Ectodermal cell (in vitro differentiated cells): Measurements from ENCODE around the gene ABCG4.
"Not testable (repeated sequence)": the region's sequence is repeated elsewhere in the genome, so short reads cannot be mapped to it uniquely, and the experiment has no call there.

Experiments used
- H3K27ac ChIP-seq: 2 replicates; pipeline ENCODE4 v1.7.0; 2013; ENCODE audit warnings: mild to moderate bottlenecking, low read depth, low read length; ENCODE audit not compliant: insufficient read depth, poor library complexity, severe bottlenecking
- H3K27me3 ChIP-seq: 2 replicates; pipeline ENCODE4 v1.7.0; 2013; ENCODE audit warnings: mild to moderate bottlenecking, low read length; ENCODE audit not compliant: insufficient read depth, control insufficient read depth, poor library complexity, severe bottlenecking
- H3K36me3 ChIP-seq: one replicate; pipeline ENCODE4 v1.7.0; 2013; ENCODE audit warnings: low read length; ENCODE audit not compliant: control insufficient read depth, insufficient read depth
- H3K4me1 ChIP-seq: one replicate; pipeline ENCODE4 v1.7.0; 2013; ENCODE audit warnings: low read length; ENCODE audit not compliant: control insufficient read depth, insufficient read depth
- H3K4me3 ChIP-seq: 2 replicates; pipeline ENCODE4 v1.7.0; 2013; ENCODE audit warnings: low read depth, low read length, control low read depth; ENCODE audit not compliant: insufficient read depth
- H3K9me3 ChIP-seq: 2 replicates; pipeline ENCODE4 v1.7.0; 2013; ENCODE audit warnings: mild to moderate bottlenecking, low read length, moderate library complexity; ENCODE audit not compliant: control insufficient read depth
- WGBS, 2 experiments: methylation state at CpG; one replicate each; pipeline ENCODE4 v1.1.7; 2013; ENCODE audit warnings: missing lambda C conversion rate in 2 of 2; 5-methylcytosine and 5-hydroxymethylcytosine counted together

Gene ABCG4

GRCh38 chr11:119191265-119191664 is 42.4 kb downstream of the ABCG4 start:
- H3K36me3 ChIP-seq, H3K4me1 ChIP-seq, H3K9me3 ChIP-seq, H3K27ac ChIP-seq, H3K27me3 ChIP-seq, H3K4me3 ChIP-seq: not testable (repeated sequence)
- 91 to 92% methylated on average over 14 of the region's 14 CpGs for WGBS, 2 experiments

DNA sequence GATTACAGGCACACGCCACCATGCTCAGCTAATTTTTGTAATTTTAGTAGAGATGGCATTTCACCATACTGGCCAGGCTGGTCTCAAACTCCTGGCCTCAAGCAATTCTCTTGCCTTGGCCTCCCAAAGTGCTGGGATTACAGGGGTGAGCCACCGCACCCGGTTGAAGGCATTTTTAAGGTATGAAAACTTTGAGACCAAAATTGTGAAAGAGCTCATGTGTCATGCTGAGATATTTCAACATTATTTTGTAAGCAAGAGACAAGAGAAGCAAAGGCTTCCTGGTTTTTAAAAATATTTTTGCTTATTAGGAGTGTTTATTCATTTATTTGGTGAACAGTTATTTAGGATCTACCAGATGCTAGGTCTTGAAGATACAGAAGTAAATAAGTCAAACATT is 43.3 kb downstream of the ABCG4 start:
- Histone ChIP-seq H3K4me3 (no peak overlapping the region), H3K27me3 (no peaks in the 10 kb centered on the region), H3K27ac (no peak overlapping the region), H3K4me1 (no peaks in the 10 kb centered on the region), H3K9me3 (no peaks in the 10 kb centered on the region), H3K36me3 (no peaks in the 10 kb centered on the region)
- WGBS, 2 experiments: 96% methylated on average over 3 of the region's 3 CpGs

- Histone ChIP-seq H3K4me3 (no peak overlapping the region), H3K4me1 (no peaks in the 10 kb centered on the region), H3K36me3 (no peaks in the 10 kb centered on the region), H3K27me3 (no peaks in the 10 kb centered on the region), H3K27ac (no peak overlapping the region), H3K9me3 (no peaks in the 10 kb centered on the region)
- 85 to 86% methylated on average over 5 of the region's 5 CpGs for WGBS, 2 experiments
Measured at GRCh38 chr11:119193001-119193400, 44.1 kb downstream of the ABCG4 start.

GRCh38 chr11:119193626-119194025 is 44.8 kb downstream of the ABCG4 start:
- no peaks in the 10 kb centered on the region for H3K9me3 ChIP-seq
- H3K27me3 ChIP-seq: no peaks in the 10 kb centered on the region
- no peak overlapping the region for H3K27ac ChIP-seq
- no peak overlapping the region for H3K4me3 ChIP-seq
- no peaks in the 10 kb centered on the region for H3K4me1 ChIP-seq
- WGBS, 2 experiments: 93 to 94% methylated on average over 10 of the region's 10 CpGs
- no peaks in the 10 kb centered on the region for H3K36me3 ChIP-seq

DNA sequence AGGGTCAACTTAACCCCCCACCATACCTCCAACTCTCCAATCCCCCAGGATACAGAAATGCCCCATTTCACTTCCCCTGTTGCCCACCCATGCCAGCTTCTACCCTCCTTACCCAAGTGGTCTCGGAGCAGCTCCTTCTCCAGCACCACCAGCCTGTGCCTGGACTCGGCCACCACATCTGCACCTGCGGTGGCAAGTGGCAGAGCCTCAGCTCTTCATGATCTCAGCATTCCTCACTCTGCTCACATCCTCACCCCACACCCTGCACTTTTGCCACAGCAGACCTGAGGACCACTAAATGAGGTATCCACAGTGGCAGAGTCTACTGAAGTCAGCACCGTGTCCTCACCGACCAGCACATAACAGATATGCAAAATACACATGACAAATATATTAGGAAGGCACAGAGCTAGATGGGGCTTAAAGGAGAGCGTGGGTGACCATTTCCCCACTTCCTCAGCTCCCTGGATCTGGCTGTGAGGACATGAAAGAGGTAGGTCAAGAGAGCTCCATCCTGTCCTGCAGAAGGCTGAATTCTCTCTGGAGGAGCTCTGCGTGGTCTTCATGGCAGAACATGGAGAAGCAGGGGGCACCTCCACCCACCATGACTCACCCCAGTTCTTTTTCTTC is 46.1 kb downstream of the ABCG4 start:
- Histone ChIP-seq H3K27me3 (no peaks in the 10 kb centered on the region), H3K4me1 (no peaks in the 10 kb centered on the region)
- WGBS, 2 experiments: 87 to 93% methylated on average over 7 of the region's 7 CpGs

DNA sequence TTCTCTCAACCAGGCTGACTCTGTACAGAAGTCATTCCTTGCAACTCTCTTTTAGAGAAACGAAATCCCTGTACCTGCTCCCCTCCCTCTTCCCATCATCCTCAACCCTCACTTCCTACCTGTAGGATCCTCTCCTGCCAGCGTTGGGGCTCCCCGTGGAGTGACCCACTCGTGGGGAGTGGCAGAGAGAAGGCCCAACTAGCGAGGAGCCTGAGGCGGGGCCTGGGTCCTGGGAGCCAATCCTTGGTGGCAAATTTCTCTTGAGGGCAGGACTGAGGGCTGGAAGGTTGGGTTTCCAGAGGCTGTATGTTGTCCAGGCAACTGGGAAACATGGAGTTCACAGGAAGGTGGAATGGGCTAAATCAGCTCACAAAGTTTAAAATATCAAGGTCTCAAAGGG is 46.8 kb downstream of the ABCG4 start:
- H3K9me3 ChIP-seq: no peaks in the 10 kb centered on the region
- no peak overlapping the region for H3K4me3 ChIP-seq
- H3K27ac ChIP-seq: no peak overlapping the region
- no peaks in the 10 kb centered on the region for H3K27me3 ChIP-seq
- no peaks in the 10 kb centered on the region for H3K36me3 ChIP-seq
- 32 to 39% methylated on average over 6 of the region's 6 CpGs for WGBS, 2 experiments
- H3K4me1 ChIP-seq: no peaks in the 10 kb centered on the region

More for the DNA sequence above, 46.1 kb downstream of the ABCG4 start:
- no peak overlapping the region for H3K27ac ChIP-seq
- no peak overlapping the region for H3K4me3 ChIP-seq
- no peaks in the 10 kb centered on the region for H3K9me3 ChIP-seq
- no peaks in the 10 kb centered on the region for H3K36me3 ChIP-seq

- H3K27ac ChIP-seq: no peak overlapping the region
- H3K4me1 ChIP-seq: no peaks in the 10 kb centered on the region
- 44% methylated on average over 5 of the region's 5 CpGs for WGBS, 2 experiments
- H3K4me3 ChIP-seq: no peak overlapping the region
- no peaks in the 10 kb centered on the region for H3K9me3 ChIP-seq
- no peaks in the 10 kb centered on the region for H3K36me3 ChIP-seq
- H3K27me3 ChIP-seq: no peaks in the 10 kb centered on the region
Measured at GRCh38 chr11:119196833-119197483, 48.1 kb downstream of the ABCG4 start.

DNA sequence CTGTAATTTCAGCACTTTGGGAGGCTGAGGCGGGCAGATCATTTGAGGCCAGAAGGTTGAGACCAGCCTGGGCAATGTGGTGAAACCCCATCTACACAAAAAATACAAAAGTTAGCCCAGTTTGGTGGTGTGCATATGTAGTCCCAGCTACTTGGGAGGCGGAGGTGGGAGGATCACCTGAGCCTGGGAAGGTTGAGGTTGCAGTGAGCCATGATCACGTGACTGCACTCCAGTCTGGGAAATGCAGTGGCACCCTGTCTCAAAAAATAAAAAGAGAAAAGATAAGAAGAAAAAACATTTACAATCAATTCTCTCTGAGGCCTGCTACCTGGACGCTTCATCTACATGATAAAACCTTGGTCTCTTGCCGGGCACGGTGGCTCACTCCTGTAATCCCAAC is 50.1 kb downstream of the ABCG4 start:
- no peaks in the 10 kb centered on the region for H3K27me3 ChIP-seq
- no peaks in the 10 kb centered on the region for H3K9me3 ChIP-seq
- no peak overlapping the region for H3K27ac ChIP-seq
- no peaks in the 10 kb centered on the region for H3K36me3 ChIP-seq
- H3K4me1 ChIP-seq: no peaks in the 10 kb centered on the region
- no peak overlapping the region for H3K4me3 ChIP-seq
- WGBS, 2 experiments: 80 to 85% methylated on average over 6 of the region's 6 CpGs

GRCh38 chr11:119201236-119201635 is 52.4 kb downstream of the ABCG4 start:
- H3K27ac ChIP-seq, H3K36me3 ChIP-seq, H3K27me3 ChIP-seq, H3K4me1 ChIP-seq, H3K9me3 ChIP-seq, H3K4me3 ChIP-seq: not testable (repeated sequence)
- 90 to 97% methylated on average over 5 of the region's 5 CpGs for WGBS, 2 experiments

- Histone ChIP-seq H3K27me3 (no peaks in the 10 kb centered on the region), H3K27ac (no peak overlapping the region), H3K4me3 (no peak overlapping the region), H3K9me3 (no peaks in the 10 kb centered on the region), H3K36me3 (no peaks in the 10 kb centered on the region), H3K4me1 (no peaks in the 10 kb centered on the region)
- WGBS, 2 experiments: 87 to 93% methylated on average over 6 to 7 of the region's 7 CpGs
Measured at GRCh38 chr11:119202554-119202953, 53.7 kb downstream of the ABCG4 start.
